B cell (primary cell): ENCODE results near the gene IRF2BPL. TPM values are rescaled to one million over a fixed set of nuclear protein-coding genes. Genes with fewer than 3 reads are reported as not detected.

ENCODE experiments used
- ATAC-seq: fragments of 200-7000 bp; cut with Tn5 transposase; one replicate; pipeline ENCODE4 v1.10.0; 2021; ENCODE audit warnings: low read depth, mild to moderate bottlenecking, moderate number of reproducible peaks, moderate library complexity
- CTCF ChIA-PET: fragments of 350-600 bp; sonication (Branson Sonifier 250); formaldehyde crosslinking; loops from one replicate; lab custom pipeline; 2021; ENCODE audit warnings: antibody characterized with exemption, inconsistent platforms; lab: Charles Lee
- POLR2A ChIA-PET: fragments of 350-600 bp; sonication (Branson Sonifier 250); formaldehyde crosslinking; loops from one replicate; lab custom pipeline; 2021; ENCODE audit warnings: antibody characterized with exemption; lab: Charles Lee
- DNase-seq: peaks from one replicate; pipeline ENCODE4 v3.0.0; 2013
- H2AFZ ChIP-seq: 2 replicates; pipeline ENCODE4 v1.6.1; 2012; ENCODE audit warnings: mild to moderate bottlenecking, low read depth, low read length; ENCODE audit not compliant: insufficient read depth, poor library complexity, severe bottlenecking
- H3K27ac ChIP-seq, 2 donors: 1 replicate in 1 of 2; 2 replicates in 1 of 2; pipeline ENCODE4 v1.5.1; 2012 to 2013; ENCODE audit warnings: low read length in 2 of 2, mild to moderate bottlenecking in 2 of 2, moderate library complexity in 1 of 2
- H3K27me3 ChIP-seq, 4 experiments: fragments of 200-600 bp in 1 of 4; sonication (generic) in 1 of 4; replicated peaks in 1 of 4; 1 replicate in 2 of 4; 2 replicates in 2 of 4; pipeline versions ENCODE4 v1.6.1 to v1.7.0; 2013 to 2016; ENCODE audit warnings: low read length in 3 of 4, mild to moderate bottlenecking in 2 of 4, mixed read lengths in 1 of 4, moderate library complexity in 1 of 4; ENCODE audit not compliant: insufficient read depth in 4 of 4, control insufficient read depth in 3 of 4; ENCODE audit errors: control extremely low read depth in 1 of 4
- H3K36me3 ChIP-seq, 2 experiments: replicated peaks in 1 of 2; 1 replicate in 1 of 2; 2 replicates in 1 of 2; pipeline versions ENCODE4 v1.6.1 to v1.7.1; 2013; ENCODE audit warnings: low read length in 1 of 2; ENCODE audit not compliant: insufficient read depth in 2 of 2, control insufficient read depth in 1 of 2; ENCODE audit errors: control extremely low read depth in 1 of 2, extremely low read depth in 1 of 2
- H3K4me1 ChIP-seq, 2 donors: fragments of 200-600 bp in 1 of 2; sonication (generic) in 1 of 2; 1 replicate in 1 of 2; 2 replicates in 1 of 2; pipeline versions ENCODE4 v1.5.1 to v1.6.1; 2013 to 2017; ENCODE audit warnings: low read length in 2 of 2; ENCODE audit not compliant: control insufficient read depth in 2 of 2, insufficient read depth in 2 of 2
- H3K4me2 ChIP-seq: replicated peaks from 2 replicates; pipeline ENCODE3; 2012; ENCODE audit warnings: mild to moderate bottlenecking, low read depth, low read length; ENCODE audit not compliant: poor library complexity, severe bottlenecking
- H3K4me3 ChIP-seq, 5 experiments: fragments of 200-600 bp in 1 of 5; sonication (generic) in 1 of 5; 1 replicate in 3 of 5; 2 replicates in 2 of 5; pipeline versions ENCODE4 v1.5.1 to v1.7.0; 2011 to 2016; ENCODE audit warnings: low read length in 4 of 5, mild to moderate bottlenecking in 4 of 5, low read depth in 2 of 5, control low read depth in 1 of 5, moderate library complexity in 1 of 5; ENCODE audit not compliant: insufficient read depth in 1 of 5; ENCODE audit errors: control extremely low read depth in 1 of 5, extremely low read depth in 1 of 5
- H3K79me2 ChIP-seq: fragments of 200-600 bp; sonication (generic); one replicate; pipeline ENCODE4 v1.6.0; 2016; ENCODE audit warnings: low read length; ENCODE audit not compliant: control insufficient read depth, insufficient read depth
- H3K9ac ChIP-seq: fragments of 200-600 bp; sonication (generic); 2 replicates; pipeline ENCODE4 v1.6.1; 2017; ENCODE audit warnings: mild to moderate bottlenecking, low read length, moderate library complexity
- H3K9me3 ChIP-seq, 3 donors: one replicate each; pipeline versions ENCODE4 v1.6.1 to v1.7.1; 2013; ENCODE audit warnings: low read length in 2 of 3; ENCODE audit not compliant: control insufficient read depth in 2 of 3, insufficient read depth in 1 of 3; ENCODE audit errors: control extremely low read depth in 1 of 3
- H4K20me1 ChIP-seq: 2 replicates; pipeline ENCODE4 v1.6.0; 2012; ENCODE audit warnings: mild to moderate bottlenecking, low read length; ENCODE audit not compliant: insufficient read depth, control insufficient read depth, poor library complexity, severe bottlenecking
- H3K27ac Mint-ChIP-seq: one replicate; pipeline ENCODE4 v1.8.0; 2021; ENCODE audit warnings: mixed read lengths
- H3K27me3 Mint-ChIP-seq: one replicate; pipeline ENCODE4 v1.8.0; 2021; ENCODE audit warnings: mixed read lengths
- H3K4me1 Mint-ChIP-seq: one replicate; pipeline ENCODE4 v1.8.0; 2021; ENCODE audit warnings: mixed read lengths
- H3K4me3 Mint-ChIP-seq: one replicate; pipeline ENCODE4 v1.8.0; 2021; ENCODE audit warnings: mixed read lengths
- H3K9me3 Mint-ChIP-seq: one replicate; pipeline ENCODE4 v1.8.0; 2022; ENCODE audit warnings: mixed read lengths; ENCODE audit not compliant: insufficient read depth
- EZH2 ChIP-seq: IDR thresholded peaks from 2 replicates; pipeline ENCODE4 v1.6.1; 2012; ENCODE audit warnings: borderline replicate concordance, low read depth, mild to moderate bottlenecking, moderate library complexity, low read length; ENCODE audit not compliant: insufficient read depth, poor library complexity, severe bottlenecking
- WGBS: methylation state at CpG from one replicate; pipeline ENCODE4 v1.1.5; 2013; ENCODE audit warnings: missing lambda C conversion rate; ENCODE audit not compliant: insufficient coverage; 5-methylcytosine and 5-hydroxymethylcytosine counted together
- intact Hi-C: fragments of 100-400 bp; cut with micrococcal nuclease; formaldehyde crosslinking; loops from one replicate; pipeline ENCODE4 v1.10.0; 2022
- polyA plus RNA-seq: library from polyadenylated mRNA; depleted of rRNA; stranded (reverse); fragments of >200 nt; gene quantifications from 2 replicates; pipeline ENCODE4 v1.2.3, GENCODE V29; 2012
- total RNA-seq, 2 donors: library from RNA; stranded (reverse); fragments of 120-200 nt in 1 of 2; gene quantifications; 1 replicate in 1 of 2; 2 replicates in 1 of 2; pipeline versions ENCODE4 v1.2.3 to v1.2.4, GENCODE V29; 2013 to 2022
- TF ChIP-seq, protein P1 (sequence below): fragments of 200-600 bp; IDR thresholded peaks from one replicate; pipeline ENCODE4 v1.8.0; 2022; ENCODE audit warnings: antibody characterized with exemption, mild to moderate bottlenecking

Gene IRF2BPL
- total and polyA plus RNA-seq, 2 donors (not counting 1 experiment from before 2014, with no cell fraction given): 27.9 to 34.0 TPM

DNA sequence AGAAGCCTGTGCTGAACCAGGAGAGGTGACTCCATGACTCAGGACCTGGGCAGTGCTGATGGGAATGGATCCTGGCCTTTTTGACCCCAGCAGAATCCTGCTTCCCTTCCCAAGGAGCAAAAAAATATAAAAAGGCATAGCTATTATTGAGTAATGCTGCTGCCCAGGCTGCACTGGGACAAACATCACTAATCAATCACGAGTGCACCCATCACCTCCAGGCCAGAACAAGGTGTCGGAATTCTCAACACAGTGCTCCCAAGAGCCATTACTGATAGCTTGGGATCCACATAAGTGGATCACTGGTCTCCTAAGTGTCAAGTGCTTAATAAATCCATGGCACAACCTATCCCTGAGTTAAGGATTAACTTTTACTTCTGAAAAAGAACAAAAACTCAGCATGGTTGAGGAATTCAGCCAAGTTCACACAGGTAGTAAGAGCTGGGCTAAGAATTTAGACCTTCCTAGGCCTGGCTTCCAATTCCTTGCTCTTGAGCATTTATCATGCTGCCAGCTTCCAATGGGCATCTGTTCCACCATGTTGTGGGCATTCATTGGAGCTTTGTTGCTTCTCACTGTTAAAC, 31.9 kb downstream of the IRF2BPL start:
- no peak overlapping the region for H2AFZ ChIP-seq
- ATAC-seq (no peak), DNase-seq (no peak)
- H3K9me3 Mint-ChIP-seq: no peaks in the 10 kb centered on the region
- H3K4me3 Mint-ChIP-seq: no peak overlapping the region
- WGBS: no CpG with 5 or more reads among the region's 2 CpGs
- H3K27ac ChIP-seq: no peak overlapping the region
- intact Hi-C loops: loop anchor here (5.0 kb wide), 1 partner anchor 34 kb away; no protein-coding TSS in a partner anchor
- ChIA-PET POLR2A (interaction anchor here (2.0 kb wide), 1 partner anchor 31 kb away, joined by 6 read pairs; the partner anchor contains the start of gene IRF2BPL), CTCF (interaction anchor here (1.3 to 1.6 kb wide), 2 partner anchors 49 to 57 kb away, joined by 3 to 4 read pairs; no protein-coding TSS in a partner anchor)
- H3K4me2 ChIP-seq: no peak overlapping the region
- H3K4me3 ChIP-seq: no peak overlapping the region
- H3K4me1 Mint-ChIP-seq: peaks cover 37% of the 10 kb centered on the region
- H3K27me3 ChIP-seq: no peaks in the 10 kb centered on the region
- H4K20me1 ChIP-seq: no peaks in the 10 kb centered on the region
- H3K79me2 ChIP-seq: no peaks in the 10 kb centered on the region
- no peaks in the 10 kb centered on the region for H3K36me3 ChIP-seq
- no peak overlapping the region for H3K9ac ChIP-seq
- H3K27ac Mint-ChIP-seq: no peak overlapping the region
- H3K9me3 ChIP-seq: no peaks in the 10 kb centered on the region
- peaks cover 33 to 44% of the 10 kb centered on the region in 2 donors for H3K4me1 ChIP-seq
- H3K27me3 Mint-ChIP-seq: no peaks in the 10 kb centered on the region
- TF ChIP-seq, protein P1, sequence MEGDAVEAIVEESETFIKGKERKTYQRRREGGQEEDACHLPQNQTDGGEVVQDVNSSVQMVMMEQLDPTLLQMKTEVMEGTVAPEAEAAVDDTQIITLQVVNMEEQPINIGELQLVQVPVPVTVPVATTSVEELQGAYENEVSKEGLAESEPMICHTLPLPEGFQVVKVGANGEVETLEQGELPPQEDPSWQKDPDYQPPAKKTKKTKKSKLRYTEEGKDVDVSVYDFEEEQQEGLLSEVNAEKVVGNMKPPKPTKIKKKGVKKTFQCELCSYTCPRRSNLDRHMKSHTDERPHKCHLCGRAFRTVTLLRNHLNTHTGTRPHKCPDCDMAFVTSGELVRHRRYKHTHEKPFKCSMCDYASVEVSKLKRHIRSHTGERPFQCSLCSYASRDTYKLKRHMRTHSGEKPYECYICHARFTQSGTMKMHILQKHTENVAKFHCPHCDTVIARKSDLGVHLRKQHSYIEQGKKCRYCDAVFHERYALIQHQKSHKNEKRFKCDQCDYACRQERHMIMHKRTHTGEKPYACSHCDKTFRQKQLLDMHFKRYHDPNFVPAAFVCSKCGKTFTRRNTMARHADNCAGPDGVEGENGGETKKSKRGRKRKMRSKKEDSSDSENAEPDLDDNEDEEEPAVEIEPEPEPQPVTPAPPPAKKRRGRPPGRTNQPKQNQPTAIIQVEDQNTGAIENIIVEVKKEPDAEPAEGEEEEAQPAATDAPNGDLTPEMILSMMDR: no peak
- no peak for TF ChIP-seq EZH2

DNA sequence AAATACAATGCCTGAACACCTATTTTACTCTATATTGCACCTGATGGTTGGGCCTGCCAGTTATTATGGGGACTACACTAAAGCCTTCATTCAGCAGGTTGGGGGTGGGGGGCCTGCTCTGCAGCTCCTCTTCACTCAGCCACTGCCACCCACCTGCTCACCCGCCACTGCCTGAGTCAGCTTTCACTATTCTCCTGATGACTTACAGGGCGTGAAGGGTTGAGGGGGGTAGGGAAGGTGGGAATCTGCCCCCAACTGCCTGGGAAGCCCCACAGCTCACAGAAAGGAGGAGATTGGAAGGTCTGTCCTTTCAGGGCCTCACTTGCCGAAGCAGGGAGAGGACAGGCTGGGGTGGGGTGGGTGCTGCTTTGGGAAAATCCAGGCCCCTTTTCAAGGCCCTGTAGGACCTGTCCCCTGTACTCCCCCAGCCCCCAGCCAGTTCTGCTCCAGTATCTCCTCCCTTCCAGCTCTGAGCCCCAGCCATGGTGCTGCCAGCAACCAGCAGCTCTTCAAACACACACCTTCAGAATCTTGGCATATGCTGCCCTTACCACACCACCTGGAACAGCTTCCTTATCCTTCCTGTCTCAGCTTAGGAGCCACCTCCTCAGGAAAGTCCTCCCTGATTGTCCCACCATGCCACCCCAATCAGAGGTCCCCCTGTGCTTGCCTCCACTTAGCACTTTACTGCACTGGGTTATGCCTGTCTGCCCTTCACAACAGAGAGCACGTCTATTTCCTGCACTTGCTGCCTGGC, 33.1 kb downstream of the IRF2BPL start:
- no peak overlapping the region for H3K27ac ChIP-seq
- H3K9me3 Mint-ChIP-seq: no peaks in the 10 kb centered on the region
- no peak overlapping the region for H2AFZ ChIP-seq
- H3K79me2 ChIP-seq: no peaks in the 10 kb centered on the region
- H3K4me3 ChIP-seq: no peak overlapping the region
- POLR2A ChIA-PET: no interaction called here
- no peaks in the 10 kb centered on the region for H3K27me3 Mint-ChIP-seq
- no peak overlapping the region for H3K4me3 Mint-ChIP-seq
- DNase-seq (no peak), ATAC-seq (no peak)
- no peak overlapping the region for H3K4me2 ChIP-seq
- H3K9ac ChIP-seq: no peak overlapping the region
- H3K4me1 Mint-ChIP-seq: peaks cover 30% of the 10 kb centered on the region
- no peak overlapping the region for H3K27ac Mint-ChIP-seq
- H3K27me3 ChIP-seq: no peaks in the 10 kb centered on the region
- CTCF ChIA-PET: interaction anchor here (0.7 kb wide), 1 partner anchor 75 kb away, joined by 3 read pairs; no protein-coding TSS in a partner anchor
- 89% methylated on average over 1 of the region's 4 CpGs for WGBS
- H3K4me1 ChIP-seq: peaks cover 24 to 34% of the 10 kb centered on the region in 2 donors
- no peak for TF ChIP-seq EZH2
- TF ChIP-seq, protein P1: no peak
- H3K9me3 ChIP-seq: no peaks in the 10 kb centered on the region
- no peaks in the 10 kb centered on the region for H4K20me1 ChIP-seq
- no peaks in the 10 kb centered on the region for H3K36me3 ChIP-seq
- intact Hi-C loops: loop anchor here (5.0 kb wide), 1 partner anchor 33 kb away; no protein-coding TSS in a partner anchor
